Esophagus squamous epithelium (tissue), 4 donors: ENCODE results near the gene MOGAT1.

Source experiments
- CTCF ChIP-seq, 6 experiments: fragments of 450-650 bp in 4 of 6; fragments of 200-600 bp in 2 of 6; sonication (generic) in 2 of 6; IDR thresholded peaks; one replicate each; pipeline ENCODE4 v1.5.1; 2016 to 2019; ENCODE audit warnings: antibody characterized with exemption in 6 of 6, mild to moderate bottlenecking in 4 of 6, moderate library complexity in 4 of 6
- POLR2A ChIP-seq, 4 donors: fragments of 450-650 bp; IDR thresholded peaks; one replicate each; pipeline ENCODE4 v1.6.1; 2017; ENCODE audit warnings: antibody characterized with exemption in 4 of 4, mild to moderate bottlenecking in 4 of 4, moderate library complexity in 3 of 4

- TF ChIP-seq POLR2A (IDR thresholded peaks at IDR 0.05) = no peak
- no peak for TF ChIP-seq CTCF (IDR thresholded peaks at IDR 0.05)
Observed at GRCh38 chr2:222652491-222653255, 18.8 kb upstream of the MOGAT1 start.
